GM18870 (cell line): ENCODE measurements around the gene RER1.

ENCODE experiments used
- ATAC-seq: cut with Tn5 transposase; IDR thresholded peaks from one replicate; pipeline ENCODE4 v1.9.1; 2021; ENCODE audit warnings: moderate library complexity; ENCODE audit not compliant: unreplicated experiment

RER1 gene

DNA sequence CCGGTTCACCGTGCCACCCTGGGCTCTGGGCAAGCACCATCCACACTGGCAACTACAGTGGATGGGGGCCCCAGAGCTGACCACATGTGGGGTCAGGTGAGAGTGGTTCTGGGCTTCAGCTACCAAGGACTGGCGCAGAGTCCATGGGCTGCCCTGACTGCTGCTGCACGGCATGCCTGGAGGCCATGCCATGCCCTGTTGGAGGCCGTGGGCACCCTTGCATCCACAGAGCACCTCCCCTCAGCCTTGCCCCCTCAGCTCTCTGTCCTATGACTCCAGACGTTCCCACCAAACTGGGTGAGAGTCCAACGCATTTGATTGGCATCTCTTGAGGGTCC lies 15.7 kb upstream of the RER1 start:
- no peak for ATAC-seq

- no peak for ATAC-seq
Observed at GRCh38 chr1:2376261-2376741, 15.3 kb upstream of the RER1 start.

- no peak for ATAC-seq
Observed at GRCh38 chr1:2376931-2377672, 14.5 kb upstream of the RER1 start.

DNA sequence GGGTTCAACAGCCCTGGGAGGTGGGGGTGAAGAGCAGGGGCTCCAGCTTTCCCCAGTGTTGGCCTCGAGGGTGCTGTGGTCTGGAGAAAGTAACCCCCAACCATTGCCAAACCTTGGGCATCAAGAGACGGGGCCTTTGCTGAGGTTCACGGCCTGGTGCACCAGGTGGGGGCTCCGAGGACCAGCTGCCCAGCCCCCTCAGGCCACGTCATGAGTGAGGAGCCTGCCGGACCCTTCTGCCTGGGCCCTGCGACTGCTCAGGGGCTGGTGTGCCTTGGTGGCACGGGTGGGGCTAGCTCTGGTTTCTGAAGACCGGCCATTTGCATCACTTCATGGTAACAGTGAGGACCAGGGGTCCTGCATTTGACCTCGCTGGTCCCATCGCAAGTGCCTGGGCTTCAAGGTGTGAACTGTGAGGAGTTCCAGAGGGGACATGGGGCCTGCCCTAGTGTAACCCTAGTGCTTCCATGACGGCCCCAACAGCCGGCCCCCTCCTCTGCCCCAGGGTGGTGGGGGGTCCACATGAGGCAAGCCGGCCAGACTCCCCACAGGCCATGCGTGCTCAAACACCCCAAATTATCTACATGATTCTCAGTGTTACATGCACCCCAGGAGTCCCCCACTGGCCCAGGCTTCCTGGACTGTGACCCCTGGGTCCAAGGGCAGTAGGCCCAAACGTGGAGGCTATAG lies 13.7 kb upstream of the RER1 start:
- no peak for ATAC-seq

DNA sequence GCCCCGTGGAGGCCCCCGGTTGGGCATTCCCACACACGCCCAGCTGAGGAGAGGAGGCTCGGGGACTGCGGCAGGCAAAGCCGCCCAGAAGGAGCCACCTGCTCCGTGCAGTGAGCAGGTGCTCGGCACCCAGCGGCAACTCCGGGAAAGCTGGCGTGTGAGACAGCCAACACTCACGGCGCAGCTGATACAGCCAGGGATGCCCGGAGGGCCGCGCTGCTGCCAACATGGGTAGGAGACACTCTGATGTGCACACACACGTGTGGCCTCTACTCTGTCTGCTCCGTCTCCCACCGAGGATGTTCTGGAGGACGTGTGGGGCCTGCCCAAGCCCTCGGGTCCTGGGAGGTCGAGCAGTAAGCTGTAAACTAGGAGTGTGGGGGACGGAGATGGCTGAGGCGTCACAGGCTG lies 13.2 kb upstream of the RER1 start:
- no peak for ATAC-seq

DNA sequence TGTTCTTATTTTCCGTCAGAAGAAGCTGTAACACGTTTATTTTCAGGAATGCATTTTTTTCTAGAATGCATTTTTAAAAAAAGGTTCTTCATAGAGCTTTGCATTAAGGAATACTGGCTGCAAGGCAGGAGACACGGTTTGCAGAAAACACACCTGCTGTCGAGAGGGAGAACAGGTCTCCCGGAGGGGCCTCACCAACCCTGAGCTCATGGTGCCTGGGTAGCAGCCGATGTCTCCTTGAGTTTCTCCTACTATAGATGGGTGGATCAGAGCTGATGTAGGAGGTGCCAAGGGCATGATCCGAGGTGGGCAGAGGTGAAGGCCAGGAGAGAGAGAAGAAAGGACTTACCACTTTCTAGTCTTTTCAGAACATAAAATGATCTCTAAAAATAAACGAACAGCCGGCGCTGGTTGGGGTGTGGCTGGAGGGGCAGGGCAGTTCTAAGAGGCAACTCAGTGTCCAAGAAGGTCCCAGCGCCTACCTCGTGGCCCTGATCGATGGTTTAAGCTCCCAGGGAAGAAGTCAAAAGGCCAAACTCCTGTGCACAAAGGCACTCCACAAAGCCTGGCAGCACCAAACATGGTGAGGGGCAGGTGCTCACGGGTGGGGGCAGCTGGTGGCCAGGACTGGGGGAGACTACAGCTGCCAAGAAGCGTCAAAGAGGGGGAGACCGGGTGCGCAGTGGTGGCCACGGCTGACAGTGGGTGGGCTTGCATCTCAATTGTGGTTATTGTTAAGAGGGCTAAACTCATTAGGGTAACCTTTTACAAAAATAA lies 12.5 kb upstream of the RER1 start:
- ATAC-seq: no peak

- no peak for ATAC-seq
Observed at GRCh38 chr1:2379733-2380404, 11.8 kb upstream of the RER1 start.

- ATAC-seq: no peak
Observed at GRCh38 chr1:2380816-2381591, 10.6 kb upstream of the RER1 start.

GRCh38 chr1:2381741-2382620 lies 9.7 kb upstream of the RER1 start:
- no peak for ATAC-seq

GRCh38 chr1:2382621-2383361 lies 8.8 kb upstream of the RER1 start:
- no peak for ATAC-seq

GRCh38 chr1:2383576-2383975 lies 8.1 kb upstream of the RER1 start:
- no peak for ATAC-seq

- ATAC-seq: no peak
Observed at GRCh38 chr1:2384130-2384860, 7.3 kb upstream of the RER1 start.

DNA sequence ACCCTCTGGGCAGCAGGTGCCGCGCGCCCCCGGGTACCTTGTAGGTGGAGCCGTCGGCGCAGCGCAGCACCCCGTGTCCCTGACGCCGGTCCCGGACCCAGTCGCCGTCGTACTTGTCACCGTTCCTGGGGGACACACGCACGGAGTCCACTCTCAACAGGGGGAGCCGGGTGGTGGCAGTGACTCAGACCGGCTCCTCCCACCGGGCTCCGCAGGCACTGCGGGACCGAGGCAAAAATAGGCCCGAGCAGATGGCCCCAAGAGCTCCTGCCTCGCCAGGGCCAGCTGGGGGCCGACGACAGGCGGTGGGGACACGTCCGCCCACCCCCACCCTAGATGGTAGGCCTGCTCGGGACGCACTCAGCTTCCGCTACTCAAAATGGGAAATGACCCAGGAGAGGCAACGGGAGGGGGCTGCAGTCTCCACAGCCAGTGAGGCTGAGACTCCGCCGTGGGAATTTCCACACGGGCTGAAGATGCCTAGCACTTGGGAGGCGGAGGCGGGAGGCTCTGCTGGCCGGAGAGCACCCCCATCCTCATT lies 6.6 kb upstream of the RER1 start:
- no peak for ATAC-seq

DNA sequence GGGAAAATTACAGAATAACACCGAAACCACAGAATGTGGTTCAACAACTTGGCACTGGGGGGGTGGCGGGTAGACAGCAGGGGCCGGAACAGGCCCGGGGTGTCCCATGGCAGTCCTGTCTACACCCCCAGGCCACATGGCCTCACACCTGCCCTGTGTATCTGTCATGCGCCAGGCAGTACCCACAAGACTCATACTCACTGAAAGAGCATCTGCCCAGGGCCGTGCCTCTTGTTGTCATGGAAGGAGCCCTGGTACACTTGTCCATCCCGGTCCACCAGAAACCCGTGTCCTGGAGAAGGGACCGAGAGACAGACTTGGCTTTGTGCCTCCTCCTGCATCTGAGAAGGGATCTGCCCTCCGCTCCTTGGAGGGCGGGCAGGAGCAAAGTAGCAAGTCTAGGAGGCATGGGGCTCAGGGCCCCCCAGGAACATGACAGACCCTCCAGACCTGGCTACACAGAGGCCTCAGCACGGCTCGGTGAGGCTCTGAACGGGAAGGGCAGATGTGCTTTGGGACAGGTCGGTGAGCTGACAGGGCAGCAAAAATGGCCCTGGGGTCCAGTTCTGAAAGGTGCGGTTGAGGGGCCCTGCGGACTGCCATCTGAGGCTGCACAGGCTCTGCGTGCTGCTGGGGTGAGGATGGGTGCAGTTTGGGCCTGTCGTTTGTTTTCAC lies 5.9 kb upstream of the RER1 start:
- no peak for ATAC-seq

DNA sequence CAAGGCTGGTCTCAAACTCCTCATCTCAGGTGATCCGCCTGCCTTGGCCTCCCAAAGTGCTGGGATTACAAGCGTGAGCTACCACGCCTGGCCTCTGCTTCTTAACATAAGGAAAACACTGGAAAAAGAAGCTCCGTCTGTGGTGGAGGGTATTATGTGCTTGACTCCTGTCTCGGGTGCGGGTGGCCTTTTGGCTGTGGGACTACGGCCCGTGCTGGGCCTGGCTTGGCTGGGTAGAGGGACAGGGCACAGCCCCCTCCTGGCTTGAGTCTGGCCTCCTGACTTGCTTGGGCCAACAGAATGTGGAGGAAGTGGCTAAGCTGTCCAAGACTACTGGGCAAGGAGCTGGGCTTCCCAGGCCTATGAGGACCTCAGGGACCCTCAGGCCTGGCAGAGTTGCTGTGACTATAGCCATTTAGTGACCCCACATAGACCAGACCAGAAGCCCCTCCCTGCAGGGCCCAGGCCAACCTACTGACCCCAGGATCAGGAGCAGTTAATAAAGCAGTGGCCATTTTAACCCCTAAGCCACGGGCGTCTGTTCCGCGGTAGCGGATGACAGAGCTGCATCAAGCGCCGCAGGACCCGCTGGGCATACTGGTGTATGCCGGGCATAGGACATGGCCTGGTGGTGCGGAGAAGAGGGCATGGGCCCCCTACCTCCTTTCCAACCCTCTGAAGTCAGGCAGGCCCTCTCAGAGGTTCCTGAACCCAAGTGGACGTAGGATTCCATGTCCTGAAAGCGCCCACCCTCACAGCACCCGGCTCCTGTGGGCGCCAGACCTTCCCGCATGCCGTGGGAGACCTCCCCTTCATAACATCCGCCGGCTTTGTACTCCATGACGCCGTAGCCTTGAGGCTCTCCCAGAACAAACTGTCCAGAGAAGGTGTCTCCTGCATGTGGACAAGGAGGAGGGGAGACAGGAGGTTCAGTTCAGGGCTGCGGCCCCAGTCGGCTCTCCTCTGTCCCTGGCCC lies 4.7 kb upstream of the RER1 start:
- ATAC-seq: no peak
